ENCODE measurements around the gene CXCR5. TPM values are rescaled to one million over a fixed set of nuclear protein-coding genes. Genes with fewer than 3 reads are reported as not detected.

CXCR5 gene
- total RNA-seq, 3 donors from 2014 or later, result 0.12 to 0.23 TPM; not detected in 1

DNA sequence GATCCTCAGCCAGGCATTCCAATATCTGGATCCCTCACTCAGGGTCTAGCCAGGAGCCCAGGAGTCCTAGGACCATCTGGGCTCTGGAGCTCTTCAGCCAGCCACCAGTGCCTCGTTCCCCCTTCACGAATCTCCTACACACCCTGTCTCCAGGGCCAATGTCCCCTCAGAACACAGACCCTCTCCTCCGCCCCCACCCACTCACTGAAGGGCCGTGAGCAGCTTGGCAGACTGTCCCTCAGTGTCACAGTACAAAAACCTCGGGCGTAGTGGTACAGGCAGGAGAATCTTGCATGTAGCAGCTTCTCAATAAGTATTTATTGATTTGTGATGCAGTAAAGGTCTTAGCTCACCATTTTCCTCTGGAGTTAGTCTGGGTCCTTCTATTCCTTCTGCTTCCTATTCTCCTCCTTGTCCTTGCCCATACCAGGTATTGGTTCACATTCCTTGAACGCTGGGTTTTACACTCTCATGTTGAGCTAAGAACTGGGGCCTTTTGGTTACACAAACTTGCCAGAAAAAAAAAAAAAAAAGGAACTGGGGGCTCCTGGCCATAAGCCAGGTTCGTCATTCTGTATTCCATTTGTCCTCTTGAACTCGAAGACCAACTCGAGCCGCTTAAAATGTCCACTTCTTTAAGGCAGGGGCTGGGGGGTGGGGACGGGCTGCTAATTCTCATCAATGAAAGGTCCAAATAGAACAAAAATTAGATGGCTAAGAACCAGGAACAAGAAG, 2.3 kb downstream of the CXCR5 start:
- Histone ChIP-seq H3K4me3 (no peak overlapping the region), H3K4me1 (ENCODE audit: low read depth) (peaks cover 3% of the 10 kb centered on the region), H3K36me3 (ENCODE audit: low read depth) (no peaks in the 10 kb centered on the region), H3K9me3 (no peaks in the 10 kb centered on the region)
- TF ChIP-seq, protein P1, sequence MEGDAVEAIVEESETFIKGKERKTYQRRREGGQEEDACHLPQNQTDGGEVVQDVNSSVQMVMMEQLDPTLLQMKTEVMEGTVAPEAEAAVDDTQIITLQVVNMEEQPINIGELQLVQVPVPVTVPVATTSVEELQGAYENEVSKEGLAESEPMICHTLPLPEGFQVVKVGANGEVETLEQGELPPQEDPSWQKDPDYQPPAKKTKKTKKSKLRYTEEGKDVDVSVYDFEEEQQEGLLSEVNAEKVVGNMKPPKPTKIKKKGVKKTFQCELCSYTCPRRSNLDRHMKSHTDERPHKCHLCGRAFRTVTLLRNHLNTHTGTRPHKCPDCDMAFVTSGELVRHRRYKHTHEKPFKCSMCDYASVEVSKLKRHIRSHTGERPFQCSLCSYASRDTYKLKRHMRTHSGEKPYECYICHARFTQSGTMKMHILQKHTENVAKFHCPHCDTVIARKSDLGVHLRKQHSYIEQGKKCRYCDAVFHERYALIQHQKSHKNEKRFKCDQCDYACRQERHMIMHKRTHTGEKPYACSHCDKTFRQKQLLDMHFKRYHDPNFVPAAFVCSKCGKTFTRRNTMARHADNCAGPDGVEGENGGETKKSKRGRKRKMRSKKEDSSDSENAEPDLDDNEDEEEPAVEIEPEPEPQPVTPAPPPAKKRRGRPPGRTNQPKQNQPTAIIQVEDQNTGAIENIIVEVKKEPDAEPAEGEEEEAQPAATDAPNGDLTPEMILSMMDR (IDR thresholded peaks at IDR 0.05), result no peak
- intact Hi-C loops (cut with DNase I, micrococcal nuclease), result no loop called here
- ATAC-seq (no peak), DNase-seq (no peak)

DNA sequence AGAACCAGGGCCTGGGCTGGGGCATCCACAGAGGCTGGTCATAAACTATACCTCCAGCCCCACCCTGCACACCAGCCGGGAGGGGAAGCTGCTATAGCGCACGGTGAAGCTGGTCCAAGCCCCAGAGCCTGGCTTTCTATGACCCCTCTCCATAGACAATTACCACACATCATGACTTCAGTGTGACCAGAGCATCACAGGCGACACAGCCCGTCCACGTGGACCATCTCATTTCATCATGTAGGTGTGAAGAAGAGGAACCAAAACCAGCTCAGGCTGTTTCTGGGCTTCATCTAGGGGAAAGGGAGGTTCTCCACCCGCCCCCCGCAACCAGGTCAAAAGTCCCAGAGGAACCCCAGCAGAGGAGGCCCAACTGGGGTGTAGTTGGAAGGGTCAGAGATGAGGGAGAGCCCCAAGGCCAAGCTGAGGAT, 3.0 kb downstream of the CXCR5 start:
- ATAC-seq (peak; percentile 22), DNase-seq (no peak)
- TF ChIP-seq, protein P1 (IDR thresholded peaks at IDR 0.05), result no peak
- H3K4me1 ChIP-seq (ENCODE audit: low read depth), result peaks cover 3% of the 10 kb centered on the region
- H3K9me3 ChIP-seq, result no peaks in the 10 kb centered on the region
- H3K4me3 ChIP-seq, result no peak overlapping the region
- intact Hi-C loops (cut with DNase I, micrococcal nuclease), result no loop called here
- no peaks in the 10 kb centered on the region for H3K36me3 ChIP-seq (ENCODE audit: low read depth)

DNA sequence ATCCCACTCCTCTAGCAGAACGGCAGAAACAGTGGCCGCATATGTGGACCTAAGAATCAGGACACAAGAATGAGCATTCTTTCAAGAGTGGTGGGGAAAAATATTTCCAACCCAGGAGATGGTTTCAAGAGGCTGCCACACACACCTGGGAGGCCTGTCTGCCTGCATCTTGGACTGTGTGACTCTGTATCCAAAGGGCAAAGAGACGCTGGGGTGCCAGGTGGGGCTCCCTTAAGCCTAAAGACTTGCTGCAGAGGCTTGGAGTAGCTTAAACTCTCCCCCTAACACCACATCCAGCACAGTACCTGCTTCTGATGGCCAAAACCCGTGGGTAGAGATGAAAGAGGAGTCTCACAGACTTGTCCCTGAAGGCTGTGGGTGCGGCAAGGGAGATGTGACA, 3.5 kb downstream of the CXCR5 start:
- intact Hi-C loops (cut with DNase I, micrococcal nuclease), result no loop called here
- DNase-seq (no peak), ATAC-seq (no peak)
- Histone ChIP-seq H3K36me3 (ENCODE audit: low read depth) (no peaks in the 10 kb centered on the region), H3K4me3 (no peak overlapping the region), H3K9me3 (no peaks in the 10 kb centered on the region), H3K4me1 (ENCODE audit: low read depth) (peaks cover 5% of the 10 kb centered on the region)
- TF ChIP-seq, protein P1 (IDR thresholded peaks at IDR 0.05), result no peak

GRCh38 chr11:118888398-118888797, 4.7 kb downstream of the CXCR5 start:
- no peak for ATAC-seq
- H3K4me3 ChIP-seq, result no peak overlapping the region

GRCh38 chr11:118889797-118890196, 6.1 kb downstream of the CXCR5 start:
- intact Hi-C loops (cut with DNase I, micrococcal nuclease), result no loop called here
- ATAC-seq (peak; percentile 23), DNase-seq (no peak)
- Histone ChIP-seq H3K4me1 (ENCODE audit: low read depth) (peaks cover 5% of the 10 kb centered on the region), H3K9me3 (no peaks in the 10 kb centered on the region), H3K36me3 (ENCODE audit: low read depth) (no peaks in the 10 kb centered on the region), H3K4me3 (no peak overlapping the region)
- TF ChIP-seq, protein P1 (IDR thresholded peaks at IDR 0.05), result no peak

More at GRCh38 chr11:118888398-118888797, 4.7 kb downstream of the CXCR5 start:
- H3K9me3 ChIP-seq, result no peaks in the 10 kb centered on the region
- H3K4me1 ChIP-seq (ENCODE audit: low read depth), result peaks cover 5% of the 10 kb centered on the region
- no peaks in the 10 kb centered on the region for H3K36me3 ChIP-seq (ENCODE audit: low read depth)
- TF ChIP-seq, protein P1 (IDR thresholded peaks at IDR 0.05), result no peak
- DNase-seq, result no peak
- intact Hi-C loops (cut with DNase I, micrococcal nuclease), result no loop called here
